ENCODE results near the gene HBQ1.
"Not testable (repeated sequence)": the region's sequence is repeated elsewhere in the genome, so short reads cannot be mapped to it uniquely, and the experiment has no call there.

Gene HBQ1

DNA sequence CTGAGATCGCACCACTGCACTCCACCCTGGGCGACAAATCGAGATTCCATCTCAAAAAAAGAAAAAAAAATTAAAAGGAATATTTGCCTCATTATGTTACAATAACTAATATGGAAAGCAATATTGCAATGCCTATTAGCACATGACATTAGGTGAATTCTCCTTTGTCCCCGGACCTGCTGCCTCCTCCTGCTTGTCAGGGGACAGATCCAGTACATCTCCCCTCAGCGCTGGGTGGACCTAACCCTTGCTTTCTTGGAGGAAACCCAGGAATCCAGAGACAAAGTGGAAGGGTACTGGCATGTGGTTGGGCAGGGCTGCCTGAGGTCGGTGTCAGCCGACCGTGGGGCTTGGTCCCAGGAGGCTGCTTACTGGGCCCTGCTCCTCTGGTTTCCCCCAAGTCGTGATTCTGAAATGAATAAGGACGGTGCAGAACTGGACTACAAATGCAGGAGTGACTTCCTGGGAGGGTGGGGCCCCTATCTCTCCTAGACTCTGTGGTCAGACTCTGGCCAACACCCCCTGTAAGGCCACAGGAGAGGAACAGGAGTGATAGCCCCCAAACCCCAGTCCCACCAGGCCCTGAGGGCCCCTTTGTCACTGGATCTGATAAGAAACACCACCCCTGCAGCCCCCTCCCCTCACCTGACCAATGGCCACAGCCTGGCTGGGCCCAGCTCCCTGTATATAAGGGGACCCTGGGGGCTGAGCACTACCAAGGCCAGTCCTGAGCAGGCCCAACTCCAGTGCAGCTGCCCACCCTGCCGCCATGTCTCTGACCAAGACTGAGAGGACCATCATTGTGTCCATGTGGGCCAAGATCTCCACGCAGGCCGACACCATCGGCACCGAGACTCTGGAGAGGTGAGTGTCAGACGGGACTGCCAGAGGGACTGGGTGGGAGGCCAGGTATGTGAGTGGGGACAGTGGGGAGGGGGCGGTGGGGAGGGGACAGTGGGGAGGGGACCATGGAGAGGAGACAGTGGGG, 27.8 kb upstream of the HBQ1 start, which contains the start of gene HBZ:
Gene HBZ, plus strand, starts transcription at position 504 of the 988 bp plus-strand sequence. Its CDS starts 266 bp downstream, at position 770.
- in situ Hi-C loops (cut with HindIII; ENCODE audit: low sequenced_read_pairs), result no loop called here

DNA sequence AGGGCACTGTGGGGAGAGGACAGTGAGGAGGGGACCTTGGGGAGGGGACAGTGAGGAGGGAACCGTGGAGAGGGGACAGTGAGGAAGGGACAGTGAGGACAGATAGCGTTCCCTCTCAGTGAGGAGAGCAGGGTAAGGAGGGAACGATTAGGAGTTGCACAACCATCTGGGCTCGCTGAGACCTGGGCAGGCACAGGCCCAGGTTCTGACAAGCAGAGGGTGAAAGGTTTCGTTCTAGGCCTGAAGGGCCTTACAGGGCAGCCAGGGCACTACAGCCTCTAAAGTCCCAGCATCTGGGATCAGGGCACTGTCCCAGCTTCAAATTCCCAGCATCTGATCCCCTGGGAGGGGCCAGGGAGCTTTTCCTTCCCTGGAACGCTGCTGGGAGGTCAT, 27.1 kb upstream of the HBQ1 start:
- in situ Hi-C loops (cut with HindIII; ENCODE audit: low sequenced_read_pairs); DNase-seq (ENCODE audit: low read depth); H3K4me3 ChIP-seq (ENCODE audit: low read depth, low read length): not testable (repeated sequence)

More for the DNA sequence above, 27.8 kb upstream of the HBQ1 start, which contains the start of gene HBZ:
- TF ChIP-seq, protein P1, sequence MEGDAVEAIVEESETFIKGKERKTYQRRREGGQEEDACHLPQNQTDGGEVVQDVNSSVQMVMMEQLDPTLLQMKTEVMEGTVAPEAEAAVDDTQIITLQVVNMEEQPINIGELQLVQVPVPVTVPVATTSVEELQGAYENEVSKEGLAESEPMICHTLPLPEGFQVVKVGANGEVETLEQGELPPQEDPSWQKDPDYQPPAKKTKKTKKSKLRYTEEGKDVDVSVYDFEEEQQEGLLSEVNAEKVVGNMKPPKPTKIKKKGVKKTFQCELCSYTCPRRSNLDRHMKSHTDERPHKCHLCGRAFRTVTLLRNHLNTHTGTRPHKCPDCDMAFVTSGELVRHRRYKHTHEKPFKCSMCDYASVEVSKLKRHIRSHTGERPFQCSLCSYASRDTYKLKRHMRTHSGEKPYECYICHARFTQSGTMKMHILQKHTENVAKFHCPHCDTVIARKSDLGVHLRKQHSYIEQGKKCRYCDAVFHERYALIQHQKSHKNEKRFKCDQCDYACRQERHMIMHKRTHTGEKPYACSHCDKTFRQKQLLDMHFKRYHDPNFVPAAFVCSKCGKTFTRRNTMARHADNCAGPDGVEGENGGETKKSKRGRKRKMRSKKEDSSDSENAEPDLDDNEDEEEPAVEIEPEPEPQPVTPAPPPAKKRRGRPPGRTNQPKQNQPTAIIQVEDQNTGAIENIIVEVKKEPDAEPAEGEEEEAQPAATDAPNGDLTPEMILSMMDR (IDR thresholded peaks at IDR 0.05; ENCODE audit: low read depth, low read length, missing control alignments), result no peak
- no peak for DNase-seq (ENCODE audit: low read depth)
- H3K4me3 ChIP-seq (ENCODE audit: low read depth, low read length), result no peak within 1 kb of the TSS

DNA sequence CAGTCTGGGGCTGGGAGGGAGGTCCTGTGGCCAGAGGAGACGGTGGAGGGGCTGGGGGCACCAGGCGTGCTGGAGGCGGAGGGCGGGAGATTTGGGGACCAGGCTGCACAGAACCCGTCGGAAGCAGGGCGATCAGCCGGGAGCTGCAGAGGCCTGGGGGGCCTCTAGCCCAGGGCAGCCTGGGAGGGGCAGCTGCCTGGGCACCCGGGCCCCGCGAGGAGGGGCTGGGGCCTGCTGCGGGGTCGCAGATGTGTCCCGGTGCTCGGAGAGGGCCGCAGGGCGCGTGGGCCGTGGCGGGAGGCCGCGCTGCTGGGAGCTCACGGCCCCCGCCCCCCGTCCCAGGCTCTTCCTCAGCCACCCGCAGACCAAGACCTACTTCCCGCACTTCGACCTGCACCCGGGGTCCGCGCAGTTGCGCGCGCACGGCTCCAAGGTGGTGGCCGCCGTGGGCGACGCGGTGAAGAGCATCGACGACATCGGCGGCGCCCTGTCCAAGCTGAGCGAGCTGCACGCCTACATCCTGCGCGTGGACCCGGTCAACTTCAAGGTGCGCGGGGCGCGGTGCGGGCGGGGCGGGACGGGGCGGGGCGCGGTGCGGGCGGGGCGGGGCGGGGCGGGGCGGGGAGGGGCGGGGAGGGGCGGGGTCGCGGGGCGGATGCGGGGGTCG, 26.6 kb upstream of the HBQ1 start:
- in situ Hi-C loops (cut with HindIII; ENCODE audit: low sequenced_read_pairs), result not testable (repeated sequence)

DNA sequence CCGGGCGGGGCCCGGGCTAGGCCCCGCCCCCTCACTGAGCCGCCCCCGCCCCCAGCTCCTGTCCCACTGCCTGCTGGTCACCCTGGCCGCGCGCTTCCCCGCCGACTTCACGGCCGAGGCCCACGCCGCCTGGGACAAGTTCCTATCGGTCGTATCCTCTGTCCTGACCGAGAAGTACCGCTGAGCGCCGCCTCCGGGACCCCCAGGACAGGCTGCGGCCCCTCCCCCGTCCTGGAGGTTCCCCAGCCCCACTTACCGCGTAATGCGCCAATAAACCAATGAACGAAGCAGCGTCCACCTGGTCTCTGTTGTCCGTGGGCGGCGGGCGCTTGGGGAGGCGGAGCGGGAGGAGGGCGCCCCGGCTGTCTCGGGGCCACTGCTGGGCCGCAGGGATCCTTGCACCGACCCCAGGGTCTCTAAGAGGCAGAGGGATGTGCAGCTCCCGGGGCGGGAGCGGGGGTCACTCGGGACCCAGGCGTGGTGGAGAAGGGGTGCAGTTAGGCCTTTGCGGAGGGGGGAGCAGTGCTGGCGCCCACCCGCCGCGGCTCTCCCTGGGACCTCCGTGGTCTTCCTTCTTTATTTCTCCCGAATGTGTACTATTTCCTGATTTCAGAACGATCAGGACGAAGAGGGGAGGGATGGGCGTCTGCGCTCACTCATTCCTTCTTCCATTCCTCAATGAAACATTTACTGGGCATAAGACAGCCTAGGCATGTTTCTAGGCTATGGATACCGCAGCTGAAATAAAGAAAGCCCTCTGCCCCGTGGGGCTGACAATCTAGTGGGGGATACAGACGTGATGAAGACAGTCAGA, 25.8 kb upstream of the HBQ1 start:
- TF ChIP-seq, protein P1 (IDR thresholded peaks at IDR 0.05; ENCODE audit: low read depth, low read length, missing control alignments), result no peak
- peak overlapping the region; percentile 46 for H3K4me3 ChIP-seq (ENCODE audit: low read depth, low read length)
- DNase-seq (ENCODE audit: low read depth), result no peak
- in situ Hi-C loops (cut with HindIII; ENCODE audit: low sequenced_read_pairs), result no loop called here

More for the DNA sequence above, 26.6 kb upstream of the HBQ1 start:
- not testable (repeated sequence) for H3K4me3 ChIP-seq (ENCODE audit: low read depth, low read length); DNase-seq (ENCODE audit: low read depth)

DNA sequence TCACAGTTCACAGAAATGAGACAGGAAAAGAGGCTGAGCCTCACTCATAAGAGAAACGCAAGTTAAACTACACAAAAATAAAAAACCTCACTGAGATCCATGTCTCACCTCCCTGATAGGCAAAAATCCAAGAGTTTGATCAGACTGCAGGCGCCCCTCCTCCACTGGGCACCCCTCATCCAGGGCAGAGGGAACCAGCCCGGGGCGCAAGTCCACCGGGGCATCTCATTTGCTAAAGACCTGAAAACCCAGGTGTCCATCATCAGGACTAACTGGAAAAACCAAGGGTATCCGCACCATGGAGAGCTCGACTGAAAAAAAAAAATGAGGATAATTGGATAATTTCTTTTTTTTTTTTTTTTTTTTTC, 25.2 kb upstream of the HBQ1 start:
- TF ChIP-seq, protein P1 (IDR thresholded peaks at IDR 0.05; ENCODE audit: low read depth, low read length, missing control alignments), result no peak
- in situ Hi-C loops (cut with HindIII; ENCODE audit: low sequenced_read_pairs), result no loop called here
- DNase-seq (ENCODE audit: low read depth), result no peak
- H3K4me3 ChIP-seq (ENCODE audit: low read depth, low read length), result peak overlapping the region; percentile 46

DNA sequence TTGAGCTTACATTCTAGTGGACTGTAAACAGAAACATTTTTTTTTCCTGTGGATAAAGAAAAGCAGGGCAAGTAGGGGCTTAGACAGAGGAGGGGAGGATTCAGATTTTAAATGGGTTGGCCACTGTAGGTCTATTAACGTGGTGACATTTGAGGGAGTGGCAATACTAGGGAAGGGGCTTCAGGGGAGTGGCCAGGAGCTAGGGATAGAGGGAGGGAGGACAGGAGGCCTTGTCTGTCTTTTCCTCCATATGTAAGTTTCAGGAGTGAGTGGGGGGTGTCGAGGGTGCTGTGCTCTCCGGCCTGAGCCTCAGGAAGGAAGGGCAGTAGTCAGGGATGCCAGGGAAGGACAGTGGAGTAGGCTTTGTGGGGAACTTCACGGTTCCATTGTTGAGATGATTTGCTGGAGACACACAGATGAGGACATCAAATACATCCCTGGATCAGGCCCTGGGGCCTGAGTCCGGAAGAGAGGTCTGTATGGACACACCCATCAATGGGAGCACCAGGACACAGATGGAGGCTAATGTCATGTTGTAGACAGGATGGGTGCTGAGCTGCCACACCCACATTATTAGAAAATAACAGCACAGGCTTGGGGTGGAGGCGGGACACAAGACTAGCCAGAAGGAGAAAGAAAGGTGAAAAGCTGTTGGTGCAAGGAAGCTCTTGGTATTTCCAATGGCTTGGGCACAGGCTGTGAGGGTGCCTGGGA, 21.0 kb upstream of the HBQ1 start:
- in situ Hi-C loops (cut with HindIII; ENCODE audit: low sequenced_read_pairs), result no loop called here
- TF ChIP-seq, protein P1 (IDR thresholded peaks at IDR 0.05; ENCODE audit: low read depth, low read length, missing control alignments), result no peak
- H3K4me3 ChIP-seq (ENCODE audit: low read depth, low read length), result no peak overlapping the region
- no peak for DNase-seq (ENCODE audit: low read depth)

DNA sequence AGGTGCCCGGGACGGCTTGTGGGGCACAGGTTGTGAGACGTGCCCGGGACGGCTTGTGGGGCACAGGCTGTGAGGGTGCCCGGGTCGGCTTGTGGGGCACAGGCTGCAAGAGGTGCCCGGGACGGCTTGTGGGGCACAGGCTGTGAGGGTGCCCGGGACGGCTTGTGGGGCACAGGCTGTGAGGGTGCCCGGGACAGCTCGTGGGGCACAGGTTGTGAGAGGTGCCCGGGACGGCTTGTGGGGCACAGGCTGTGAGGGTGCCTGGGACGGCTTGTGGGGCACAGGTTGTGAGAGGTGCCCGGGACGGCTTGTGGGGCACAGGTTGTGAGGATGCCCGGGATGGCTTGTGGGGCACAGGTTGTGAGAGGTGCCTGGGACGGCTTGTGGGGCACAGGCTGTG, 20.0 kb upstream of the HBQ1 start:
- DNase-seq (ENCODE audit: low read depth); H3K4me3 ChIP-seq (ENCODE audit: low read depth, low read length); in situ Hi-C loops (cut with HindIII; ENCODE audit: low sequenced_read_pairs): not testable (repeated sequence)
